Endothelial cell of umbilical vein (primary cell): ENCODE measurements around the gene COL18A1. TPM values are rescaled to one million over a fixed set of nuclear protein-coding genes. Genes with fewer than 3 reads are reported as not detected.

Source experiments
- BruUV-seq: library from RNA; stranded (reverse); fragments of 400-500 nt; replicated peaks from 2 replicates; lab custom pipeline; 2021; lab: Mats Ljungman, UMichigan
- CTCF ChIA-PET: fragments of 300-600, 350-600 bp; sonication (Branson Sonifier 250); formaldehyde crosslinking; loops from one replicate; lab custom pipeline; 2021; ENCODE audit warnings: antibody characterized with exemption, inconsistent platforms; lab: Charles Lee
- POLR2A ChIA-PET: fragments of 300-600, 350-600 bp; sonication (Branson Sonifier 250); formaldehyde crosslinking; loops from one replicate; lab custom pipeline; 2021; ENCODE audit warnings: antibody characterized with exemption, inconsistent platforms; lab: Charles Lee
- DNase-seq: peaks from one replicate; pipeline ENCODE4 v3.0.0-alpha.2; 2011; ENCODE audit warnings: low read depth, low spot score
- FAIRE-seq: peaks from 2 replicates; lab custom pipeline; 2011; peaks lifted over from hg19 to GRCh38; lab: Jason Lieb, UNC
- H2AFZ ChIP-seq: 2 replicates; pipeline ENCODE4 v1.6.0; 2012; ENCODE audit warnings: low read depth, low read length, control low read depth, inconsistent platforms
- H3K27ac ChIP-seq: 2 replicates; pipeline ENCODE4 v1.5.1; 2011; ENCODE audit warnings: low read depth, mild to moderate bottlenecking, control low read depth, low read length, moderate library complexity; ENCODE audit not compliant: insufficient read depth
- H3K27me3 ChIP-seq, 2 experiments: 2 replicates each; pipeline versions ENCODE4 v1.6.0 to v1.6.1; 2011; ENCODE audit warnings: low read length in 2 of 2, mixed read lengths in 1 of 2; ENCODE audit not compliant: control insufficient read depth in 2 of 2, insufficient read depth in 2 of 2
- H3K36me3 ChIP-seq, 2 experiments: 2 replicates in 1 of 2; 3 replicates in 1 of 2; pipeline ENCODE4 v1.5.1; 2011; ENCODE audit warnings: low read length in 2 of 2, mild to moderate bottlenecking in 1 of 2, moderate library complexity in 1 of 2; ENCODE audit not compliant: control insufficient read depth in 2 of 2, insufficient read depth in 2 of 2; ENCODE audit errors: extremely low read depth in 1 of 2
- H3K4me1 ChIP-seq: 3 replicates; pipeline ENCODE4 v1.5.1; 2011; ENCODE audit warnings: mild to moderate bottlenecking, low read length; ENCODE audit not compliant: control insufficient read depth, insufficient read depth; ENCODE audit errors: extremely low read depth
- H3K4me2 ChIP-seq: 2 replicates; pipeline ENCODE4 v1.6.1; 2011; ENCODE audit warnings: low read length, control low read depth, mixed read lengths; ENCODE audit not compliant: insufficient read depth
- H3K4me3 ChIP-seq, 3 experiments: fragments of 200-600 bp in 1 of 3; sonication (generic), shearing (Covaris generic) in 1 of 3; replicated peaks in 1 of 3; 2 replicates each; pipeline ENCODE4 v1.5.1; 2011 to 2016; ENCODE audit warnings: control low read depth in 3 of 3, low read length in 3 of 3, mild to moderate bottlenecking in 2 of 3, inconsistent platforms in 1 of 3, low read depth in 1 of 3, moderate library complexity in 1 of 3; ENCODE audit not compliant: insufficient read depth in 1 of 3
- H3K79me2 ChIP-seq: 2 replicates; pipeline ENCODE4 v1.6.0; 2012; ENCODE audit warnings: low read length, inconsistent platforms; ENCODE audit not compliant: control insufficient read depth, insufficient read depth
- H3K9ac ChIP-seq: replicated peaks from 2 replicates; pipeline ENCODE3; 2011; ENCODE audit warnings: low read length, control low read depth; ENCODE audit not compliant: insufficient read depth; ENCODE audit errors: extremely low read depth
- H3K9me1 ChIP-seq: replicated peaks from 3 replicates; pipeline ENCODE4 v1.6.0; 2011; ENCODE audit warnings: mild to moderate bottlenecking, low read length; ENCODE audit not compliant: control insufficient read depth, insufficient read depth; ENCODE audit errors: extremely low read depth
- H3K9me3 ChIP-seq: replicated peaks from 2 replicates; pipeline ENCODE4 v1.5.1; 2012; ENCODE audit warnings: low read length, inconsistent platforms; ENCODE audit not compliant: control insufficient read depth, insufficient read depth
- H4K20me1 ChIP-seq: replicated peaks from 2 replicates; pipeline ENCODE3; 2011; ENCODE audit warnings: mild to moderate bottlenecking, low read length; ENCODE audit not compliant: control insufficient read depth, insufficient read depth; ENCODE audit errors: extremely low read depth
- CTCF ChIP-seq, 2 donors: IDR thresholded peaks; 1 replicate in 1 of 2; 2 replicates in 1 of 2; pipeline ENCODE4 v1.5.1; 2011; ENCODE audit warnings: low read length in 2 of 2, mild to moderate bottlenecking in 2 of 2, moderate library complexity in 2 of 2, control low read depth in 1 of 2, inconsistent platforms in 1 of 2, low read depth in 1 of 2; ENCODE audit not compliant: insufficient read depth in 1 of 2; ENCODE audit errors: extremely low read depth in 1 of 2
- EZH2 ChIP-seq: IDR thresholded peaks from 2 replicates; pipeline ENCODE4 v1.6.1; 2012; ENCODE audit warnings: borderline replicate concordance, low read depth, mild to moderate bottlenecking, moderate library complexity, low read length, inconsistent platforms; ENCODE audit not compliant: severe bottlenecking
- FOS ChIP-seq: IDR thresholded peaks from 2 replicates; pipeline ENCODE4 v1.6.1; 2011; ENCODE audit warnings: mild to moderate bottlenecking, low read length, moderate library complexity, borderline replicate concordance; ENCODE audit not compliant: insufficient read depth
- GATA2 ChIP-seq: IDR thresholded peaks from 2 replicates; pipeline ENCODE4 v1.7.0; 2011; ENCODE audit warnings: low read depth, mild to moderate bottlenecking, moderate library complexity, mixed read lengths, low read length; ENCODE audit not compliant: insufficient read length, insufficient read depth
- JUN ChIP-seq: IDR thresholded peaks from 2 replicates; pipeline ENCODE4 v1.6.1; 2011; ENCODE audit warnings: borderline replicate concordance, low read depth; ENCODE audit not compliant: insufficient read length, insufficient read depth
- MAX ChIP-seq: IDR thresholded peaks from 2 replicates; pipeline ENCODE4 v1.6.1; 2011; ENCODE audit not compliant: insufficient read depth, insufficient read length
- MYC ChIP-seq: IDR thresholded peaks from one replicate; pipeline ENCODE4 v1.6.1; 2011; ENCODE audit warnings: mild to moderate bottlenecking, low read depth, low read length
- POLR2A ChIP-seq: IDR thresholded peaks from 2 replicates; pipeline ENCODE4 v1.6.1; 2012; ENCODE audit warnings: low read depth, mild to moderate bottlenecking, control low read depth, low read length
- POLR2AphosphoS5 ChIP-seq: IDR thresholded peaks from 2 replicates; pipeline ENCODE4 v1.6.1; 2012; ENCODE audit warnings: low read depth, mild to moderate bottlenecking, control low read depth, low read length, moderate library complexity; ENCODE audit not compliant: insufficient read depth
- dilution Hi-C: fragments of 300-500 bp; cut with MboI; formaldehyde crosslinking; loops from one replicate; pipeline ENCODE4 v1.15.0; 2019; ENCODE audit warnings: low sequenced_read_pairs; ENCODE audit not compliant: extremely low pct_ligation_motif_present
- intact Hi-C: fragments of 100-400 bp; cut with micrococcal nuclease; formaldehyde crosslinking; loops from one replicate; pipeline ENCODE4 v1.10.0; 2022
- polyA plus RNA-seq, 4 experiments: library from polyadenylated mRNA; depleted of rRNA in 3 of 4; stranded (reverse) in 3 of 4; unstranded in 1 of 4; fragments of >200 nt; gene quantifications; 2 replicates each; pipeline versions ENCODE4 v1.2.1 to v1.2.3, GENCODE V29; 2011 to 2012; ENCODE audit warnings: missing spikeins in 1 of 4
- total RNA-seq: library from RNA; stranded (reverse); gene quantifications from 2 replicates; pipeline ENCODE4 v1.2.3, GENCODE V29; 2021

Gene COL18A1
- total and polyA plus RNA-seq, 2 donors (not counting 3 experiments of a cell fraction or from before 2014, with no cell fraction given) = 198 to 252 TPM

- no TSS peak for BruUV-seq
- CTCF ChIA-PET = interaction anchor here (1.4 to 2.7 kb wide), 3 partner anchors 133 to 302 kb away, joined by 5 to 34 read pairs (median 7); no protein-coding TSS in a partner anchor
- Histone ChIP-seq H4K20me1 (no peaks in the 10 kb centered on the region), H3K27ac (no peak overlapping the region), H3K36me3 (no peaks in the 10 kb centered on the region), H3K9me3 (no peaks in the 10 kb centered on the region), H3K79me2 (peaks cover 75% of the 10 kb centered on the region), H3K9ac (no peak overlapping the region), H3K4me2 (no peak overlapping the region), H3K27me3 (no peaks in the 10 kb centered on the region), H2AFZ (no peak overlapping the region), H3K4me3 (no peak overlapping the region), H3K4me1 (peaks cover 15% of the 10 kb centered on the region), H3K9me1 (no peaks in the 10 kb centered on the region)
- FAIRE-seq (no peak), DNase-seq (no peak)
- dilution Hi-C loops (no loop called here), intact Hi-C loops (no loop called here)
- POLR2A ChIA-PET = no interaction called here
- TF ChIP-seq GATA2 (no peak), MAX (no peak), POLR2AphosphoS5 (no peak), MYC (no peak), EZH2 (no peak)
These were observed 36.7 kb downstream of the COL18A1 start for GRCh38 chr21:45441431-45442255.

GRCh38 chr21:45442276-45442675, 37.3 kb downstream of the COL18A1 start:
- no peak overlapping the region for H3K9ac ChIP-seq
- DNase-seq (no peak), FAIRE-seq (no peak)
- intact Hi-C loops = no loop called here
- H3K4me3 ChIP-seq = no peak overlapping the region
- no peak overlapping the region for H3K4me2 ChIP-seq
- no peaks in the 10 kb centered on the region for H4K20me1 ChIP-seq
- no peaks in the 10 kb centered on the region for H3K36me3 ChIP-seq
- H3K9me3 ChIP-seq = no peaks in the 10 kb centered on the region
- no TSS peak for BruUV-seq
- CTCF ChIA-PET = no interaction called here
- TF ChIP-seq FOS (no peak), MYC (no peak), JUN (no peak), EZH2 (no peak), POLR2A (no peak), CTCF (IDR thresholded peaks at IDR 0.05; ENCODE audit: extremely low read depth in 1 of 2, insufficient read depth in 1 of 2, low read depth in 1 of 2, low read length in 2 of 2) (no peak), POLR2AphosphoS5 (no peak), MAX (no peak), GATA2 (no peak)
- H3K27me3 ChIP-seq = no peaks in the 10 kb centered on the region
- H3K4me1 ChIP-seq = peaks cover 15% of the 10 kb centered on the region
- no peak overlapping the region for H2AFZ ChIP-seq
- POLR2A ChIA-PET = no interaction called here
- H3K9me1 ChIP-seq = no peaks in the 10 kb centered on the region
- no peak overlapping the region for H3K27ac ChIP-seq
- peaks cover 76% of the 10 kb centered on the region for H3K79me2 ChIP-seq
- dilution Hi-C loops = no loop called here
